ENCODE measurements around the gene LRRC73. TPM values are rescaled to one million over a fixed set of nuclear protein-coding genes. Genes with fewer than 3 reads are reported as not detected.

Gene LRRC73
- total and polyA plus RNA-seq, 2 of the 8 experiments (the other 6 are each of a cell fraction or from before 2014, with no cell fraction given), result 0.24 to 0.26 TPM

DNA sequence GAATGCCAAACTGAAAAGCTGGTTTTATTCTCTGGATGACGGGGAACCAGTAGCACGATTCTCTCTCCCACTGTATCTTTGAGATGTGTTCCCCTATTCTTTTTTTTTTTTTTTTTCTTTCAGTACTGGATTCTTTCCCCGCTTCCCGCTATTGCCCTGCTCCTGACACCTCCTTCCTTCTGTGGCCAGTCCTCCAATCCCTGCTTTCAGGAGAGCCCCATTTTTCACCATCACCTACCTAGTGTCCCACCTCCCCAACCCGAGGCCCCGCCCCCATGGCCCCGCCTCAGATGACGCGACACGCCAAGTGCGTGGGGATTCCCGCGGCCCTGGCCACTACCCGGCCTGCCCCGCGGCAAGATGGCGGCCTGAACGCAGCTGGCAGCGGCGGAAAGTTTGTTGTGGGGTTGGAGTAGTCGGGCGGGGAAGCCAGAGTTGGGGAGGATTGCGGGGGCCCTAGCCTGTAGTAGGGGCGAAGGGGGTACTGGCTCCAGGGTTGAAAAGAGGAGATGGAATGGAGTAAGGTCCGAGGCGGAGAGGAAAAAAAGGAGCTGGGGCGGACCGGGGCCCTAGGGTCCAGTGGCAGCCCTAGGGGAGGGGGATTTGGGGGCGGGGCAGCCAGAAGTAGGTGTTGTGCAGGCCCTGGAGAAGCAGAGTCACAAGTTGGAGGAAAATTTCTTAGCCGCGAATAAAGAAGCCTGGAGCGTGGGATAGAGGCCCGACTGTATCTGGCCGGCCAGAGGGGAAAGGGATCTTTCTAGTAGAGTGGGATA is 32.7 kb downstream of the LRRC73 start, which contains the start of gene TJAP1 (continued):
- peak; percentile 11; the same call in 1 of the 2 replicates for TF ChIP-seq EGR1 (IDR thresholded peaks at IDR 0.05; ENCODE audit: borderline replicate concordance, low read depth, low read length)
- peak; percentile 96 for TF ChIP-seq YY1 (IDR thresholded peaks at IDR 0.05; ENCODE audit: low read depth, low read length)
- no peak for TF ChIP-seq SRF (IDR thresholded peaks at IDR 0.05; ENCODE audit: low read depth, low read length)
- no peak for TF ChIP-seq GABPA (IDR thresholded peaks at IDR 0.05; ENCODE audit: borderline replicate concordance, insufficient read depth, low read length)
- peak; percentile 96 for TF ChIP-seq TAF1 (IDR thresholded peaks at IDR 0.05; ENCODE audit: low read depth, low read length)
- TF ChIP-seq TBP (IDR thresholded peaks at IDR 0.05; ENCODE audit: low read depth, low read length), result peak; percentile 88
- no peak for TF ChIP-seq RFX5 (IDR thresholded peaks at IDR 0.05; ENCODE audit: borderline replicate concordance, low read depth, low read length)
- TF ChIP-seq, protein P1, sequence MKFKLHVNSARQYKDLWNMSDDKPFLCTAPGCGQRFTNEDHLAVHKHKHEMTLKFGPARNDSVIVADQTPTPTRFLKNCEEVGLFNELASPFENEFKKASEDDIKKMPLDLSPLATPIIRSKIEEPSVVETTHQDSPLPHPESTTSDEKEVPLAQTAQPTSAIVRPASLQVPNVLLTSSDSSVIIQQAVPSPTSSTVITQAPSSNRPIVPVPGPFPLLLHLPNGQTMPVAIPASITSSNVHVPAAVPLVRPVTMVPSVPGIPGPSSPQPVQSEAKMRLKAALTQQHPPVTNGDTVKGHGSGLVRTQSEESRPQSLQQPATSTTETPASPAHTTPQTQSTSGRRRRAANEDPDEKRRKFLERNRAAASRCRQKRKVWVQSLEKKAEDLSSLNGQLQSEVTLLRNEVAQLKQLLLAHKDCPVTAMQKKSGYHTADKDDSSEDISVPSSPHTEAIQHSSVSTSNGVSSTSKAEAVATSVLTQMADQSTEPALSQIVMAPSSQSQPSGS (IDR thresholded peaks at IDR 0.05; ENCODE audit: low read length), result peak; percentile 62; the same call in 1 of the 2 replicates
- TF ChIP-seq CREB1 (IDR thresholded peaks at IDR 0.05), result peak; percentile 85
- TF ChIP-seq SIX5 (IDR thresholded peaks at IDR 0.05; ENCODE audit: low read depth, low read length), result no peak
- TF ChIP-seq POLR2A (IDR thresholded peaks at IDR 0.05; ENCODE audit: control extremely low read depth in 1 of 2, low read depth in 2 of 2, low read length in 2 of 2), result peak; percentile 92 to 97
- TF ChIP-seq ASH2L (IDR thresholded peaks at IDR 0.05; ENCODE audit: low read length), result peak; percentile 73
- TF ChIP-seq TAF7 (optimal IDR thresholded peaks at IDR 0.05; ENCODE audit: borderline replicate concordance, low read depth, low read length), result peak; percentile 92
- peak in 1 of 2 experiments; percentile 69; a peak in 2 of 3 replicates for TF ChIP-seq EP300 (IDR thresholded peaks at IDR 0.05; ENCODE audit: borderline replicate concordance in 1 of 2, low read depth in 2 of 2, low read length in 2 of 2)
- TF ChIP-seq TCF12 (IDR thresholded peaks at IDR 0.05; ENCODE audit: low read depth, low read length), result no peak
- no peak for TF ChIP-seq NANOG (IDR thresholded peaks at IDR 0.05; ENCODE audit: insufficient read depth, low read depth, low read length, poor library complexity, severe bottlenecking)
- no peak for TF ChIP-seq NRF1 (IDR thresholded peaks at IDR 0.05; ENCODE audit: low read depth, low read length)
- TF ChIP-seq SAP30 (IDR thresholded peaks at IDR 0.05; ENCODE audit: insufficient read depth, insufficient replicate concordance, low read length), result no peak
- TF ChIP-seq HDAC2 (IDR thresholded peaks at IDR 0.05; ENCODE audit: borderline replicate concordance in 1 of 2, low read depth in 2 of 2, low read length in 2 of 2), result peak in 1 of 2 experiments; percentile 34; a peak in 1 of 4 replicates
- no peak for TF ChIP-seq CBX5 (IDR thresholded peaks at IDR 0.05; ENCODE audit: low read depth, low read length)
- no peak for TF ChIP-seq SP4 (IDR thresholded peaks at IDR 0.05; ENCODE audit: low read length)
- TF ChIP-seq, protein P2, sequence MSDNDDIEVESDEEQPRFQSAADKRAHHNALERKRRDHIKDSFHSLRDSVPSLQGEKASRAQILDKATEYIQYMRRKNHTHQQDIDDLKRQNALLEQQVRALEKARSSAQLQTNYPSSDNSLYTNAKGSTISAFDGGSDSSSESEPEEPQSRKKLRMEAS (IDR thresholded peaks at IDR 0.05), result peak; percentile 44; the same call in 1 of the 2 replicates
